ENCODE results near the gene ATP9B. TPM values are rescaled to one million over a fixed set of nuclear protein-coding genes. Genes with fewer than 3 reads are reported as not detected.
"Not testable (repeated sequence)": the region's sequence is repeated elsewhere in the genome, so short reads cannot be mapped to it uniquely, and the experiment has no call there.

Gene ATP9B
- polyA plus RNA-seq, 3 donors, result 7.2 to 20.3 (median 14.0) TPM

DNA sequence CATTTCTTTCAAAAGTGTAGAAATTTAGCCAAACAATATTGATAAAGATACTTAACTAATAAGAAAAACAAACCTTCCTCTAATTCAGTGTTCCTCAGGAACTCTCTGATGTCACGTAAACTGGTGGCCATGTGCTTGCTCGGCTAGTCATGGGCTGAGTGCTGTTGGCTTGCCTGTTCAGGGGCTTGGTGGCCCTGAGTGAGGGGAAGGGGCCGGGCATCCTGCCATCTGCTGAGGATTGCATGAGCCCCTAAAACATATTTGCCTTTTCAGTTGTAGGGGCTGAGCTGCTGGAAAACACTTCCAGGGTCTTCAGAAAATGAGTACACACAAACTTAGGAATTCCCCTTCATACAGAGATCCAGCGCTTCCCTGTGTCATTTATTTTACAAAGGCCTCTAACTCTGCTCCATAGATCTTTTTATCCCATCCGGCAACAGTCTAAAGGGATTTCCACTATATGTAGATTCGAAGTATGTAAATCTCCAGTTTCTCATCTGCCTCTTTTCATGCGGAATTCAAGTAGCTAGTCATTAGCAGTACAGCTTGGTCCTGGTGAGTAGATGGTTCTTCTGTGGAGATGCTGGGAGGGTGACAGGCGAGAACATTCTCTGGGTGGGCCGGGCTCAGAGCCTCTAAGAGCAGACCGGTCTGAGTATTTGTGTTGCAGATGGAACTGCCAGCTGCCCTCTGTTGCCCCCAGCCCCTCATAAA, 306.4 kb downstream of the ATP9B start:
- Histone ChIP-seq H3K9me3 (replicated peaks in 1 of 2; ENCODE audit: control insufficient read depth in 1 of 2, insufficient read depth in 1 of 2, low read length in 2 of 2) (no peaks in the 10 kb centered on the region), H3K4me2 (replicated peaks; ENCODE audit: extremely low read depth, low read length, poor library complexity, severe bottlenecking) (no peak overlapping the region), H3K79me2 (ENCODE audit: insufficient read depth, low read length) (no peaks in the 10 kb centered on the region), H3K36me3 (replicated peaks in 1 of 2; ENCODE audit: control insufficient read depth in 1 of 2, insufficient read depth in 2 of 2, low read length in 2 of 2) (peaks cover 17 to 36% of the 10 kb centered on the region in 2 donors), H3K27ac (ENCODE audit: low read depth in 1 of 2, low read length in 2 of 2) (no peak overlapping the region), H4K20me1 (ENCODE audit: insufficient read depth, low read length) (peaks cover 8% of the 10 kb centered on the region), H2AFZ (ENCODE audit: insufficient read depth, low read depth, low read length, poor library complexity, severe bottlenecking) (no peak overlapping the region), H3K27me3 (ENCODE audit: control insufficient read depth in 2 of 2, insufficient read depth in 2 of 2, low read length in 2 of 2) (no peaks in the 10 kb centered on the region), H3K4me1 (ENCODE audit: control insufficient read depth in 1 of 2, insufficient read depth in 2 of 2, low read length in 2 of 2) (peaks cover 4% of the 10 kb centered on the region in 2 donors), H3K4me3 (replicated peaks in 1 of 3; ENCODE audit: low read depth in 2 of 3, low read length in 3 of 3) (no peak overlapping the region), H3K9ac (ENCODE audit: insufficient read depth, low read length, poor library complexity, severe bottlenecking) (no peak overlapping the region)
- H3K27ac Mint-ChIP-seq, result no peak overlapping the region
- peaks cover 8% of the 10 kb centered on the region for H3K4me1 Mint-ChIP-seq
- no peak for DNase-seq
- intact Hi-C loops (cut with micrococcal nuclease), result no loop called here
- peaks cover 0 to 2% (median 0%) of the 10 kb centered on the region in 7 donors for H3K9me3 Mint-ChIP-seq
- TF ChIP-seq, protein P1, sequence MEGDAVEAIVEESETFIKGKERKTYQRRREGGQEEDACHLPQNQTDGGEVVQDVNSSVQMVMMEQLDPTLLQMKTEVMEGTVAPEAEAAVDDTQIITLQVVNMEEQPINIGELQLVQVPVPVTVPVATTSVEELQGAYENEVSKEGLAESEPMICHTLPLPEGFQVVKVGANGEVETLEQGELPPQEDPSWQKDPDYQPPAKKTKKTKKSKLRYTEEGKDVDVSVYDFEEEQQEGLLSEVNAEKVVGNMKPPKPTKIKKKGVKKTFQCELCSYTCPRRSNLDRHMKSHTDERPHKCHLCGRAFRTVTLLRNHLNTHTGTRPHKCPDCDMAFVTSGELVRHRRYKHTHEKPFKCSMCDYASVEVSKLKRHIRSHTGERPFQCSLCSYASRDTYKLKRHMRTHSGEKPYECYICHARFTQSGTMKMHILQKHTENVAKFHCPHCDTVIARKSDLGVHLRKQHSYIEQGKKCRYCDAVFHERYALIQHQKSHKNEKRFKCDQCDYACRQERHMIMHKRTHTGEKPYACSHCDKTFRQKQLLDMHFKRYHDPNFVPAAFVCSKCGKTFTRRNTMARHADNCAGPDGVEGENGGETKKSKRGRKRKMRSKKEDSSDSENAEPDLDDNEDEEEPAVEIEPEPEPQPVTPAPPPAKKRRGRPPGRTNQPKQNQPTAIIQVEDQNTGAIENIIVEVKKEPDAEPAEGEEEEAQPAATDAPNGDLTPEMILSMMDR (IDR thresholded peaks at IDR 0.05), result no peak
- H3K27me3 Mint-ChIP-seq (ENCODE audit: low read depth in 3 of 3), result peaks cover 0 to 2% (median 0%) of the 10 kb centered on the region in 3 donors
- WGBS (ENCODE audit: insufficient coverage), result 100% methylated on average over 3 of the region's 10 CpGs
- H3K36me3 Mint-ChIP-seq, result peaks cover 51 to 73% of the 10 kb centered on the region in 2 donors
- H3K4me3 Mint-ChIP-seq, result no peak overlapping the region

DNA sequence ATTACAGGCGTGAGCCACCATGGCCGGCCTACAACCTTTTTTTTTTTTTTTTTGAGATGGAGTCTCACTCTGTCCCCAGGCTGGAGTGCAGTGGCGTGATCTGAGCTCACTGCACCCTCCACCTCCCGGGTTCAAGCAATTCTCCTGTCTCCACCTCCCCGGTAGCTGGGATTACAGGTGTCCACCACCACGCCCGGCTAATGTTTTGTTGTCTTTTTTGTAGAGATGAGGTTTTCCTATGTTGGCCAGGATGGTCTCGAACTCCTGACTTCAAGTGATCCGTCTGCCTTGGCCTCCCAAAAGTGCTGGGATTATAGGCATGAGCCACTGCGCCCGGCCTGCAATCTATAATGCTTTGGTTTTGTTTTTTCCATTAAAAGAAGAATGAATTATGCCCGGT, 307.5 kb downstream of the ATP9B start:
- H3K27me3 Mint-ChIP-seq (ENCODE audit: low read depth in 3 of 3); H3K4me3 Mint-ChIP-seq; intact Hi-C loops (cut with micrococcal nuclease); H3K9me3 Mint-ChIP-seq; H3K27ac ChIP-seq (ENCODE audit: low read depth in 1 of 2, low read length in 2 of 2); DNase-seq; H3K4me1 Mint-ChIP-seq; H3K27ac Mint-ChIP-seq; H2AFZ ChIP-seq (ENCODE audit: insufficient read depth, low read depth, low read length, poor library complexity, severe bottlenecking); H3K4me3 ChIP-seq (replicated peaks in 1 of 3; ENCODE audit: low read depth in 2 of 3, low read length in 3 of 3); H3K9me3 ChIP-seq (replicated peaks in 1 of 2; ENCODE audit: control insufficient read depth in 1 of 2, insufficient read depth in 1 of 2, low read length in 2 of 2); H3K9ac ChIP-seq (ENCODE audit: insufficient read depth, low read length, poor library complexity, severe bottlenecking); H3K4me2 ChIP-seq (replicated peaks; ENCODE audit: extremely low read depth, low read length, poor library complexity, severe bottlenecking); H4K20me1 ChIP-seq (ENCODE audit: insufficient read depth, low read length); H3K27me3 ChIP-seq (ENCODE audit: control insufficient read depth in 2 of 2, insufficient read depth in 2 of 2, low read length in 2 of 2); H3K4me1 ChIP-seq (ENCODE audit: control insufficient read depth in 1 of 2, insufficient read depth in 2 of 2, low read length in 2 of 2); H3K79me2 ChIP-seq (ENCODE audit: insufficient read depth, low read length): not testable (repeated sequence)
- peaks cover 46 to 64% of the 10 kb centered on the region in 2 donors for H3K36me3 Mint-ChIP-seq
- H3K36me3 ChIP-seq (replicated peaks in 1 of 2; ENCODE audit: control insufficient read depth in 1 of 2, insufficient read depth in 2 of 2, low read length in 2 of 2), result peaks cover 17 to 36% of the 10 kb centered on the region in 2 donors
- WGBS (ENCODE audit: insufficient coverage), result 96% methylated on average over 7 of the region's 12 CpGs

Data from CD14-positive monocyte (primary cell).